Endodermal cell (in vitro differentiated cells): Measurements from ENCODE around the gene ISY1. TPM values are rescaled to one million over a fixed set of nuclear protein-coding genes. Genes with fewer than 3 reads are reported as not detected.
"Not testable (repeated sequence)": the region's sequence is repeated elsewhere in the genome, so short reads cannot be mapped to it uniquely, and the experiment has no call there.

ENCODE experiments used
- DNase-seq: peaks from one replicate; pipeline ENCODE4 v3.0.0-alpha.2; 2017
- H3K27ac ChIP-seq: 2 replicates; pipeline ENCODE4 v1.5.1; 2013; ENCODE audit warnings: mild to moderate bottlenecking, low read depth, low read length, moderate library complexity
- H3K27me3 ChIP-seq: 2 replicates; pipeline ENCODE4 v1.6.1; 2013; ENCODE audit warnings: mild to moderate bottlenecking, low read length, moderate library complexity; ENCODE audit not compliant: insufficient read depth, control insufficient read depth, poor library complexity, severe bottlenecking
- H3K36me3 ChIP-seq: 2 replicates; pipeline ENCODE4 v1.7.0; 2013; ENCODE audit warnings: mild to moderate bottlenecking, low read length, moderate library complexity; ENCODE audit not compliant: control insufficient read depth, insufficient read depth
- H3K4me1 ChIP-seq: one replicate; pipeline ENCODE4 v1.7.0; 2013; ENCODE audit warnings: low read length; ENCODE audit not compliant: control insufficient read depth, insufficient read depth
- H3K4me3 ChIP-seq: 2 replicates; pipeline ENCODE4 v1.5.1; 2013; ENCODE audit warnings: mild to moderate bottlenecking, low read length, moderate library complexity
- H3K9ac ChIP-seq: 2 replicates; pipeline ENCODE4 v1.6.1; 2013; ENCODE audit warnings: mild to moderate bottlenecking, low read length, moderate library complexity; ENCODE audit not compliant: poor library complexity, severe bottlenecking; ENCODE audit errors: extremely low read depth
- H3K9me3 ChIP-seq: 2 replicates; pipeline ENCODE4 v1.6.1; 2013; ENCODE audit warnings: mild to moderate bottlenecking, low read length, moderate library complexity; ENCODE audit not compliant: control insufficient read depth
- H3K27ac Mint-ChIP-seq: 2 replicates; pipeline ENCODE4 v1.8.0; 2020; ENCODE audit warnings: mixed read lengths
- H3K27me3 Mint-ChIP-seq: 2 replicates; pipeline ENCODE4 v1.8.0; 2021; ENCODE audit warnings: mild to moderate bottlenecking, mixed read lengths; ENCODE audit not compliant: insufficient read depth
- H3K36me3 Mint-ChIP-seq: 2 replicates; pipeline ENCODE4 v1.8.0; 2020; ENCODE audit warnings: low read depth, mixed read lengths
- H3K4me1 Mint-ChIP-seq: 2 replicates; pipeline ENCODE4 v1.8.0; 2020; ENCODE audit warnings: mixed read lengths
- H3K4me3 Mint-ChIP-seq: 2 replicates; pipeline ENCODE4 v1.8.0; 2020; ENCODE audit warnings: mild to moderate bottlenecking, moderate library complexity, mixed read lengths
- H3K9me3 Mint-ChIP-seq: 2 replicates; pipeline ENCODE4 v1.8.0; 2020; ENCODE audit warnings: mild to moderate bottlenecking, mixed read lengths
- WGBS, 2 experiments: methylation state at CpG; one replicate each; pipeline versions ENCODE4 v1.1.5 to v1.1.7; 2013; ENCODE audit warnings: missing lambda C conversion rate in 2 of 2, mixed read lengths in 1 of 2; ENCODE audit not compliant: insufficient coverage in 1 of 2, insufficient read length in 1 of 2; 5-methylcytosine and 5-hydroxymethylcytosine counted together
- total RNA-seq, 2 donors: library from RNA; stranded (reverse); fragmentation: NEBNext Ultra II Directional in 1 of 2; extraction: Animal tissue kit (Norgen Biotek cat#: 25700) in 1 of 2; gene quantifications; 2 replicates in 1 of 2; 3 replicates in 1 of 2; pipeline ENCODE4 v1.2.1, GENCODE V29; 2021
- TF ChIP-seq, protein P1 (sequence below): fragments of 200-600 bp; sonication (generic); conservative IDR thresholded peaks from 2 replicates; pipeline ENCODE4 v1.5.0; 2021; ENCODE audit warnings: antibody characterized with exemption, mild to moderate bottlenecking

The ISY1 gene
- total RNA-seq, 2 donors from 2014 or later, result 28.9 to 32.9 TPM

GRCh38 chr3:129112308-129113052 is 48.4 kb downstream of the ISY1 start:
- peaks cover 26% of the 10 kb centered on the region for H3K36me3 ChIP-seq
- no peak overlapping the region for H3K27ac ChIP-seq
- Mint-ChIP-seq H3K4me3 (no peak overlapping the region), H3K27me3 (no peaks in the 10 kb centered on the region), H3K27ac (no peak overlapping the region), H3K9me3 (no peaks in the 10 kb centered on the region), H3K36me3 (peaks cover 42% of the 10 kb centered on the region), H3K4me1 (peaks cover 39% of the 10 kb centered on the region)
- H3K9me3 ChIP-seq, result no peaks in the 10 kb centered on the region
- TF ChIP-seq, protein P1, sequence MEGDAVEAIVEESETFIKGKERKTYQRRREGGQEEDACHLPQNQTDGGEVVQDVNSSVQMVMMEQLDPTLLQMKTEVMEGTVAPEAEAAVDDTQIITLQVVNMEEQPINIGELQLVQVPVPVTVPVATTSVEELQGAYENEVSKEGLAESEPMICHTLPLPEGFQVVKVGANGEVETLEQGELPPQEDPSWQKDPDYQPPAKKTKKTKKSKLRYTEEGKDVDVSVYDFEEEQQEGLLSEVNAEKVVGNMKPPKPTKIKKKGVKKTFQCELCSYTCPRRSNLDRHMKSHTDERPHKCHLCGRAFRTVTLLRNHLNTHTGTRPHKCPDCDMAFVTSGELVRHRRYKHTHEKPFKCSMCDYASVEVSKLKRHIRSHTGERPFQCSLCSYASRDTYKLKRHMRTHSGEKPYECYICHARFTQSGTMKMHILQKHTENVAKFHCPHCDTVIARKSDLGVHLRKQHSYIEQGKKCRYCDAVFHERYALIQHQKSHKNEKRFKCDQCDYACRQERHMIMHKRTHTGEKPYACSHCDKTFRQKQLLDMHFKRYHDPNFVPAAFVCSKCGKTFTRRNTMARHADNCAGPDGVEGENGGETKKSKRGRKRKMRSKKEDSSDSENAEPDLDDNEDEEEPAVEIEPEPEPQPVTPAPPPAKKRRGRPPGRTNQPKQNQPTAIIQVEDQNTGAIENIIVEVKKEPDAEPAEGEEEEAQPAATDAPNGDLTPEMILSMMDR, result no peak
- 92 to 94% methylated on average over 2 to 3 of the region's 3 CpGs for WGBS, 2 experiments
- no peaks in the 10 kb centered on the region for H3K27me3 ChIP-seq
- H3K4me1 ChIP-seq, result peaks cover 3% of the 10 kb centered on the region
- no peak overlapping the region for H3K9ac ChIP-seq
- H3K4me3 ChIP-seq, result no peak overlapping the region
- no peak for DNase-seq

DNA sequence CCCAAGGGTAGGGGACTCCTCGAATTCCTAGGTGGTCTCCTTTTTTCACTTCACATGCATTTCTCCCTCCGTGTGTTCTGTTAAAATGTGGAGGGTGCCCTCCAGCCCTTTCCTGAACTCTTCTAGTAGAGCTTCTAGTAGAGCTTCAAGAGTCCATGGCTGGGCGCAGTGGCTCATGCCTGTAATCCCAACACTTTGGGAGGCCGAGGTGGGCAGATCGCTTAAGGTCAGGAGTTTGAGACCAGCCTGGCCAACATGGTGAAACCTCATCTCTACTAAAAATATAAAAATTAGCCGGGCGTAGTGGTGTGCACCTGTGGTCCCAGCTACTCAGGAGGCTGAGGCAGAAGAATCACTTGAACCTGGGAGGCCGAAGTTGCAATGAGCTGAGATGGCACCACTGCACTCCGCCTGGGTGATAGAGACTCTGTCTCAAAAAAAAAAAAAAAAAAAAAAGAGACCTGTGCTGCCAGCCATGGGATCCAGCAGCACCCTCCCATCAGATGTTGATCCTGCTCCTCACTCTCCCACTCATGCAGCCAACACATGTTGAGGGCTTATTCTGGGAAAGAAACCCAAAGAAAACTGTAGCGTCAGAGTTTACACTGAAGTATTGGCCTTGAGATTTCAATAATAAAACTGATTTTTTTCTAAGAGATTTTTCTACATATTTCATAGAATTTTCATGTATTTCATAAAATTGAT is 49.6 kb downstream of the ISY1 start:
- H3K27me3 ChIP-seq, H3K4me3 ChIP-seq, DNase-seq, H3K27ac Mint-ChIP-seq, H3K4me3 Mint-ChIP-seq, H3K9ac ChIP-seq, H3K27me3 Mint-ChIP-seq, H3K9me3 Mint-ChIP-seq, H3K27ac ChIP-seq, H3K9me3 ChIP-seq, H3K4me1 ChIP-seq: not testable (repeated sequence)
- peaks cover 28% of the 10 kb centered on the region for H3K4me1 Mint-ChIP-seq
- peaks cover 26% of the 10 kb centered on the region for H3K36me3 ChIP-seq
- H3K36me3 Mint-ChIP-seq, result peaks cover 41% of the 10 kb centered on the region
- WGBS, 2 experiments, result 93 to 100% methylated on average over 3 to 10 of the region's 10 CpGs

DNA sequence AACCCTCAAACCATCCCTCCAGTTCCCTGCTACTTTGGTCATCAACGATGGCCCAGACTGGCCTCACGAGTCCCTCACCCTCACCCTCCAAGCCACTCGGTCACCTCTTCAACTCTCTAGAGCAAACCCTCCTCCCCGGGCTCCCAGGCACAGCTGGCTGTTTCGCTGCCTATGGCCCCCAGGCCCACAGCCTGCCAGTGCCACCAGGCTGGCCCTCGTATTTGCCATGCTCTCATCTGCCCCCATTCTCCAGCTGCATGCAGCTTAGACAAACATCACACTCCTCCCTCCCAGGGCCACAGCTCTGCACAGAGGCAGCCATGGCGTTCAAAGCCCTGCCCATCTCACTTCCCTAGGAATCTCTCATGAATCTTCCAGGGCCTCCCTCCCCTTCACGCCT is 53.1 kb downstream of the ISY1 start:
- H3K9me3 ChIP-seq, result no peaks in the 10 kb centered on the region
- peak overlapping the region; percentile 53 for H3K27ac Mint-ChIP-seq
- no peak overlapping the region for H3K27ac ChIP-seq
- no peaks in the 10 kb centered on the region for H3K27me3 ChIP-seq
- DNase-seq, result no peak
- no peaks in the 10 kb centered on the region for H3K27me3 Mint-ChIP-seq
- peaks cover 33% of the 10 kb centered on the region for H3K36me3 Mint-ChIP-seq
- no peak overlapping the region for H3K9ac ChIP-seq
- TF ChIP-seq, protein P1, result no peak
- no peak overlapping the region for H3K4me3 ChIP-seq
- H3K9me3 Mint-ChIP-seq, result no peaks in the 10 kb centered on the region
- H3K4me3 Mint-ChIP-seq, result no peak overlapping the region
- peaks cover 20% of the 10 kb centered on the region for H3K36me3 ChIP-seq
- WGBS, 2 experiments, result 84 to 85% methylated on average over 4 to 8 of the region's 8 CpGs
- H3K4me1 Mint-ChIP-seq, result peaks cover 13% of the 10 kb centered on the region
- H3K4me1 ChIP-seq, result no peaks in the 10 kb centered on the region
